A549 (cell line): Measurements from ENCODE around the gene EVX2.

Experiments used
- EP300 ChIP-seq, 2 experiments: fragments of >200 bp; sonication (Bioruptor Twin); formaldehyde crosslinking; IDR thresholded peaks; 2 replicates in 1 of 2; 3 replicates in 1 of 2; pipeline ENCODE4 v1.6.1; 2016 to 2017
- ESRRA ChIP-seq: fragments of 150-350 bp; IDR thresholded peaks from 2 replicates; pipeline ENCODE4 v1.6.1; 2014; ENCODE audit warnings: mild to moderate bottlenecking, low read length, borderline replicate concordance
- FOSL2 ChIP-seq, 2 experiments: fragments of 450-650 bp in 1 of 2; fragments of >200 bp in 1 of 2; sonication (Bioruptor Twin) in 1 of 2; formaldehyde crosslinking; IDR thresholded peaks; 2 replicates each; pipeline versions ENCODE4 v1.5.0 to v1.6.1; 2016 to 2020; ENCODE audit warnings: mild to moderate bottlenecking in 1 of 2, moderate library complexity in 1 of 2
- HOXB5 ChIP-seq: fragments of 250-450 bp; sonication (Bioruptor Pico); IDR thresholded peaks from 2 replicates; pipeline ENCODE4 v1.5.0; 2020; ENCODE audit warnings: mild to moderate bottlenecking, moderate library complexity
- JUN ChIP-seq, 2 experiments: fragments of >200 bp; sonication (Bioruptor Twin); formaldehyde crosslinking; IDR thresholded peaks; 2 replicates in 1 of 2; 3 replicates in 1 of 2; pipeline ENCODE4 v1.6.1; 2016 to 2017
- KDM1A ChIP-seq: fragments of 200-600 bp; sonication (generic); IDR thresholded peaks from 2 replicates; pipeline ENCODE4 v1.6.1; 2016; ENCODE audit warnings: low read depth, mild to moderate bottlenecking
- NR3C1 ChIP-seq: fragments of >200 bp; sonication (Bioruptor Twin); formaldehyde crosslinking; IDR thresholded peaks from 3 replicates; pipeline ENCODE4 v1.6.1; 2017
- POLR2A ChIP-seq: IDR thresholded peaks from 2 replicates; pipeline ENCODE4 v1.6.1; 2012; ENCODE audit warnings: mild to moderate bottlenecking, low read length
- RNF2 ChIP-seq: fragments of 200-600 bp; sonication (generic); IDR thresholded peaks from 2 replicates; pipeline ENCODE4 v1.6.1; 2016; ENCODE audit warnings: low read depth, mild to moderate bottlenecking, antibody characterized with exemption, moderate library complexity, borderline replicate concordance
- ZSCAN20 ChIP-seq: fragments of 250-450 bp; sonication (Bioruptor Pico); IDR thresholded peaks from 2 replicates; pipeline ENCODE4 v1.8.0; 2022; ENCODE audit warnings: mild to moderate bottlenecking, moderate library complexity
- TF ChIP-seq, protein P1 (sequence below): fragments of >200 bp; sonication (Bioruptor Twin); formaldehyde crosslinking; IDR thresholded peaks from 3 replicates; pipeline ENCODE4 v1.5.1; 2016
- TF ChIP-seq, protein P2 (sequence below): fragments of 450-650 bp; IDR thresholded peaks from 2 replicates; pipeline ENCODE4 v1.6.1; 2014; ENCODE audit warnings: antibody characterized with exemption

DNA sequence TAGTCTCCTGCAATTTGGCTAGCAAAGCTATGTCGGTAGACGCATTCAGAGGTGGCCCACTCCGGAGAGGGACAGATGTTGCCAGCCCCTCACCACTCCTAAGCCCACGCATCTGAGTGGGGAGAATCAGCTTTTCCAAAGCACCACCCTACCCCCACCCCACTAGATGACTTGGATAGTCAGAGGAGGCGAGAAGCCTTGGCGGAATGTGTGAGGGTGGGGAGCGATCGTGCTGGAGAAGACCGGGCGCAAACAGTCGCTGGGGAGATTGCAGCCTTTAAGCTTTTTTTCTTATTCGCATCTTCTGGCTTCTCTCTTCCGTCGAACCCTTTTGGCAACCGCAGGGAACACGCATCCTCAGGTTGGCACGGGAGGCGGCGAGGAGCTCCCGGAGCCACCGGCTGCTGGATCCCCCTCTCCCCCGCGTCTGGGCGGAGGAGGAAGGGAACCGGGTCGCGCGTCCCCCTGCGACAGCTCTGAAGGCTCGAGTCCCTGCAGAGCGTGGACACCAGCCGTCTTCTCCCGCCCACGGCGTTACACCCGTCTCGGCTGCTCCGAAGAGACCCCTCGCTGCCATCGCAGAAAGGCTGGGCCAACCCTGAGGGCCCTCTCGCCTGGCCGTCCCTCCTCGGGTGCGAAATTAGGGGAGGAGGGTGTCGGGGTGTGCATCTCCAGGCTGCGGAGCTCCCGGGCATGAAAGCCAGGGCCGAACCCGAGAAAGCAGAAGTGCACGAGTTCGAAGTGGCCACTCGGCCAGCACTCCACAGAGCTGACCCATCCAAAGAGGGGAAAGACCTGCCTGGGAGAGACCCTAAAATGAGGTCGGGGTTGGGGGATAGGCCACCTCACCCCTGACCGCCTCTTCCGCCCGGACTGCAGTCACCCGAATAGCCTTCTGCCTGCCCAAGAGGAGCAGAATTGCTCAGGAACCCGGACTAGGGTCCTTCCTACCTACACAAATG lies 12.2 kb downstream of the EVX2 start:
- TF ChIP-seq HOXB5 (CRISPR knock-in tag) (no peak), POLR2A (no peak), EP300 (IDR thresholded peaks at IDR 0.05) (no peak), KDM1A (no peak), JUN (IDR thresholded peaks at IDR 0.05) (no peak), ESRRA (no peak), RNF2 (no peak), ZSCAN20 (CRISPR knock-in tag) (no peak), NR3C1 (no peak), FOSL2 (IDR thresholded peaks at IDR 0.05) (no peak), FOSL2 (CRISPR knock-in tag; IDR thresholded peaks at IDR 0.05) (no peak)
- TF ChIP-seq, protein P1, sequence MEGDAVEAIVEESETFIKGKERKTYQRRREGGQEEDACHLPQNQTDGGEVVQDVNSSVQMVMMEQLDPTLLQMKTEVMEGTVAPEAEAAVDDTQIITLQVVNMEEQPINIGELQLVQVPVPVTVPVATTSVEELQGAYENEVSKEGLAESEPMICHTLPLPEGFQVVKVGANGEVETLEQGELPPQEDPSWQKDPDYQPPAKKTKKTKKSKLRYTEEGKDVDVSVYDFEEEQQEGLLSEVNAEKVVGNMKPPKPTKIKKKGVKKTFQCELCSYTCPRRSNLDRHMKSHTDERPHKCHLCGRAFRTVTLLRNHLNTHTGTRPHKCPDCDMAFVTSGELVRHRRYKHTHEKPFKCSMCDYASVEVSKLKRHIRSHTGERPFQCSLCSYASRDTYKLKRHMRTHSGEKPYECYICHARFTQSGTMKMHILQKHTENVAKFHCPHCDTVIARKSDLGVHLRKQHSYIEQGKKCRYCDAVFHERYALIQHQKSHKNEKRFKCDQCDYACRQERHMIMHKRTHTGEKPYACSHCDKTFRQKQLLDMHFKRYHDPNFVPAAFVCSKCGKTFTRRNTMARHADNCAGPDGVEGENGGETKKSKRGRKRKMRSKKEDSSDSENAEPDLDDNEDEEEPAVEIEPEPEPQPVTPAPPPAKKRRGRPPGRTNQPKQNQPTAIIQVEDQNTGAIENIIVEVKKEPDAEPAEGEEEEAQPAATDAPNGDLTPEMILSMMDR = no peak
- TF ChIP-seq, protein P2, sequence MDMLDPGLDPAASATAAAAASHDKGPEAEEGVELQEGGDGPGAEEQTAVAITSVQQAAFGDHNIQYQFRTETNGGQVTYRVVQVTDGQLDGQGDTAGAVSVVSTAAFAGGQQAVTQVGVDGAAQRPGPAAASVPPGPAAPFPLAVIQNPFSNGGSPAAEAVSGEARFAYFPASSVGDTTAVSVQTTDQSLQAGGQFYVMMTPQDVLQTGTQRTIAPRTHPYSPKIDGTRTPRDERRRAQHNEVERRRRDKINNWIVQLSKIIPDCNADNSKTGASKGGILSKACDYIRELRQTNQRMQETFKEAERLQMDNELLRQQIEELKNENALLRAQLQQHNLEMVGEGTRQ = no peak
